ENCODE measurements around the gene FUT3.

The FUT3 gene

GRCh38 chr19:5822181-5822844, 28.9 kb downstream of the FUT3 start:
- DNase-seq = no peak

GRCh38 chr19:5821521-5822180, 29.6 kb downstream of the FUT3 start:
- no peak for DNase-seq

- no peak for DNase-seq
Measured at GRCh38 chr19:5820785-5821184, 30.5 kb downstream of the FUT3 start.

GRCh38 chr19:5818594-5818993, 32.7 kb downstream of the FUT3 start:
- no peak for DNase-seq

- no peak for DNase-seq
Measured at GRCh38 chr19:5817218-5817617, 34.0 kb downstream of the FUT3 start.

GRCh38 chr19:5814852-5815246, 36.4 kb downstream of the FUT3 start:
- no peak for DNase-seq

- DNase-seq = no peak
Measured at GRCh38 chr19:5814123-5814851, 37.0 kb downstream of the FUT3 start.

GRCh38 chr19:5811117-5811516, 40.1 kb downstream of the FUT3 start:
- DNase-seq = no peak

GRCh38 chr19:5809469-5809868, 41.8 kb downstream of the FUT3 start:
- no peak for DNase-seq

- DNase-seq = no peak
Measured at GRCh38 chr19:5809053-5809452, 42.2 kb downstream of the FUT3 start.

- no peak for DNase-seq
Measured at GRCh38 chr19:5808120-5808816, 43.0 kb downstream of the FUT3 start.

- DNase-seq = no peak
Measured at GRCh38 chr19:5806905-5807304, 44.3 kb downstream of the FUT3 start.

- DNase-seq = no peak
Measured at GRCh38 chr19:5806133-5806489, 45.1 kb downstream of the FUT3 start.

- peak; percentile 64 for DNase-seq
Measured at GRCh38 chr19:5805462-5806132, 45.7 kb downstream of the FUT3 start.

- DNase-seq = peak; percentile 47
Measured at GRCh38 chr19:5804516-5805461, 46.5 kb downstream of the FUT3 start, which contains the start of gene NRTN. NRTN (plus strand) TSS chr19:5805067; CDS start chr19:5824166, 19,099 bp downstream.

GRCh38 chr19:5803752-5804515, 47.3 kb downstream of the FUT3 start:
- peak; percentile 93 for DNase-seq

GRCh38 chr19:5803441-5803751, 47.9 kb downstream of the FUT3 start:
- DNase-seq = no peak

GRCh38 chr19:5801796-5802619, 49.2 kb downstream of the FUT3 start:
- DNase-seq = no peak

GRCh38 chr19:5800361-5801270, 50.6 kb downstream of the FUT3 start:
- DNase-seq = no peak

Data from activated naive CD4-positive, alpha-beta T cell treated with Interleukin-2 at 50 U/mL for 16 hours (primary cell).